ENCODE measurements around the gene TACR2.

The TACR2 gene

GRCh38 chr10:69400936-69401335 is 15.8 kb downstream of the TACR2 start:
- FAIRE-seq: no peak

GRCh38 chr10:69398466-69398865 is 18.3 kb downstream of the TACR2 start:
- no peak for FAIRE-seq

- no peak for FAIRE-seq
Measured at GRCh38 chr10:69397972-69398371, 18.7 kb downstream of the TACR2 start.

- FAIRE-seq: no peak
Measured at GRCh38 chr10:69394020-69394419, 22.7 kb downstream of the TACR2 start.

GRCh38 chr10:69392481-69393000 is 24.2 kb downstream of the TACR2 start:
- no peak for FAIRE-seq

- FAIRE-seq: no peak
Measured at GRCh38 chr10:69391158-69391557, 25.6 kb downstream of the TACR2 start.

- FAIRE-seq: no peak
Measured at GRCh38 chr10:69389827-69390490, 26.8 kb downstream of the TACR2 start.

GRCh38 chr10:69388488-69388887 is 28.2 kb downstream of the TACR2 start:
- no peak for FAIRE-seq

- FAIRE-seq: no peak
Measured at GRCh38 chr10:69387500-69387899, 29.2 kb downstream of the TACR2 start.

- no peak for FAIRE-seq
Measured at GRCh38 chr10:69385454-69386350, 31.0 kb downstream of the TACR2 start.

GRCh38 chr10:69384320-69384719 is 32.4 kb downstream of the TACR2 start:
- FAIRE-seq: no peak

- no peak for FAIRE-seq
Measured at GRCh38 chr10:69383558-69383957, 33.2 kb downstream of the TACR2 start.

GRCh38 chr10:69382382-69383117 is 34.2 kb downstream of the TACR2 start:
- FAIRE-seq: no peak

- FAIRE-seq: no peak
Measured at GRCh38 chr10:69379800-69380199, 36.9 kb downstream of the TACR2 start.

GRCh38 chr10:69377933-69378332 is 38.8 kb downstream of the TACR2 start:
- FAIRE-seq: no peak

GRCh38 chr10:69377191-69377590 is 39.5 kb downstream of the TACR2 start:
- no peak for FAIRE-seq

- FAIRE-seq: no peak
Measured at GRCh38 chr10:69376662-69377061, 40.1 kb downstream of the TACR2 start.

- FAIRE-seq: no peak
Measured at GRCh38 chr10:69375307-69376151, 41.2 kb downstream of the TACR2 start.

GRCh38 chr10:69374931-69375306 is 41.8 kb downstream of the TACR2 start:
- FAIRE-seq: no peak

GRCh38 chr10:69374242-69374641 is 42.5 kb downstream of the TACR2 start:
- no peak for FAIRE-seq

- FAIRE-seq: no peak
Measured at GRCh38 chr10:69372126-69372980, 44.4 kb downstream of the TACR2 start.

Data from islet of Langerhans (tissue), 1 donor.